ENCODE data around the gene SLAMF9.

DNA sequence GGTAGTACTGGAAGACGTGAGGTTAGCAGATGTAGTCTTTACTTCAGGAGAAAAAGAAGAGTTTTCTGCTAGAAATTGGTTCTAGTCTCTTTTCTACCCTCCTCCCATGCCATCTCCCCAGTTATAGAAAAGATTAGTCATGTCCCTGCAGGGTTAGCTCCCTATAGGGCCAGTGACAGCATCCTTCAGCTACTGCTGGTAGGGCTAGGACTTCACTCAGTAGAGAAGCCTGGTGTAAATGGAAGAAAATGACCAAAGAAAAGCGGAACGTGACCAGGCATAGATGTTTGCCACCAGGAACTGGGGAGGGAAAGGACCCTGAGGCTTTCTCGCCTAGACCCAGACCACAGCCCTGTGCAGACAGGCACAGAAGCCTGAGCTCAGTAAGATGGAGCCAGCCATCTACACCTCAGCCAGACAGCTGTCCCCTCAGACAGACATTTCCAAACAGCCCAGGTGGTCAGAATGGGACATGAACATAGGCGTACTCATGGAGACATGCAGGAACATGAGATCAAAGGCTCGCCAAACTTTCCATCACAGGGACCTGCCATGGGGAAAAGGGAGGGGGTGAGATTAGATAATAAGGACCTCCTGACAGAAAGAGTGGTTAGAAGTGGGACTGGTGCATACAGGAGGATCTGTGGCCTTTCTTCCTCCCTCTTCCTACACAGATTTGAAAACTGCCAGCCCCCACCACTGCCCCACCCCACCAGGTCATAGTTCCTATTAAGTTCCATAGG is 23.5 kb upstream of the SLAMF9 start:
- TF ChIP-seq, protein P1, sequence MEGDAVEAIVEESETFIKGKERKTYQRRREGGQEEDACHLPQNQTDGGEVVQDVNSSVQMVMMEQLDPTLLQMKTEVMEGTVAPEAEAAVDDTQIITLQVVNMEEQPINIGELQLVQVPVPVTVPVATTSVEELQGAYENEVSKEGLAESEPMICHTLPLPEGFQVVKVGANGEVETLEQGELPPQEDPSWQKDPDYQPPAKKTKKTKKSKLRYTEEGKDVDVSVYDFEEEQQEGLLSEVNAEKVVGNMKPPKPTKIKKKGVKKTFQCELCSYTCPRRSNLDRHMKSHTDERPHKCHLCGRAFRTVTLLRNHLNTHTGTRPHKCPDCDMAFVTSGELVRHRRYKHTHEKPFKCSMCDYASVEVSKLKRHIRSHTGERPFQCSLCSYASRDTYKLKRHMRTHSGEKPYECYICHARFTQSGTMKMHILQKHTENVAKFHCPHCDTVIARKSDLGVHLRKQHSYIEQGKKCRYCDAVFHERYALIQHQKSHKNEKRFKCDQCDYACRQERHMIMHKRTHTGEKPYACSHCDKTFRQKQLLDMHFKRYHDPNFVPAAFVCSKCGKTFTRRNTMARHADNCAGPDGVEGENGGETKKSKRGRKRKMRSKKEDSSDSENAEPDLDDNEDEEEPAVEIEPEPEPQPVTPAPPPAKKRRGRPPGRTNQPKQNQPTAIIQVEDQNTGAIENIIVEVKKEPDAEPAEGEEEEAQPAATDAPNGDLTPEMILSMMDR (IDR thresholded peaks at IDR 0.05): no peak
- TF ChIP-seq POLR2AphosphoS5 (IDR thresholded peaks at IDR 0.05) (no peak), POLR2A (IDR thresholded peaks at IDR 0.05) (no peak)
